Astrocyte (in vitro differentiated cells and primary cell): ENCODE results near the gene OSBPL3.

Experiments used
- EZH2 ChIP-seq: IDR thresholded peaks from 2 replicates; pipeline ENCODE4 v1.6.1; 2012; ENCODE audit warnings: mild to moderate bottlenecking, low read length, inconsistent platforms; ENCODE audit not compliant: insufficient read depth
- TF ChIP-seq, protein P1 (sequence below): IDR thresholded peaks from 2 replicates; pipeline ENCODE4 v1.5.1; 2011; ENCODE audit warnings: low read depth, mild to moderate bottlenecking, inconsistent platforms, low read length, moderate library complexity; ENCODE audit not compliant: insufficient read depth

DNA sequence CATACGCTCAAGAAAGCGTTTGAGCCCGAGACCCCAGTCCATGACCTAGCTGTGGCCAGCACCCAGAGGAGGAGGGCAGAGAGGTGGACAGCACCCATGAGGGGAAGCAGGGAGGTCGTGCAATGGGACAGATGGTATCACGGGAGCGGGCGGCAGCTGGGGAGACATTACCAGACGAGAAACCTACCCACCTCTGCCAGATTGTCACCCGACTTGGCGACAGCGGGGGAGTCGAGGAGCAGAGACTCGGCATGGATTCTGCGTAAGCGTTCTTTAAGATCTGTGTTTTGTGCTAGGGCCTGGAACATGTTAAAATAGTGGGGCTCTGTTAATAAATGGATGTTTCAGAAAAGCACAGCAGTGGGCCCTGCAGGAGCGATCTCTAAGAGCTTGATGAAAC is 131.1 kb downstream of the OSBPL3 start:
- TF ChIP-seq, protein P1, sequence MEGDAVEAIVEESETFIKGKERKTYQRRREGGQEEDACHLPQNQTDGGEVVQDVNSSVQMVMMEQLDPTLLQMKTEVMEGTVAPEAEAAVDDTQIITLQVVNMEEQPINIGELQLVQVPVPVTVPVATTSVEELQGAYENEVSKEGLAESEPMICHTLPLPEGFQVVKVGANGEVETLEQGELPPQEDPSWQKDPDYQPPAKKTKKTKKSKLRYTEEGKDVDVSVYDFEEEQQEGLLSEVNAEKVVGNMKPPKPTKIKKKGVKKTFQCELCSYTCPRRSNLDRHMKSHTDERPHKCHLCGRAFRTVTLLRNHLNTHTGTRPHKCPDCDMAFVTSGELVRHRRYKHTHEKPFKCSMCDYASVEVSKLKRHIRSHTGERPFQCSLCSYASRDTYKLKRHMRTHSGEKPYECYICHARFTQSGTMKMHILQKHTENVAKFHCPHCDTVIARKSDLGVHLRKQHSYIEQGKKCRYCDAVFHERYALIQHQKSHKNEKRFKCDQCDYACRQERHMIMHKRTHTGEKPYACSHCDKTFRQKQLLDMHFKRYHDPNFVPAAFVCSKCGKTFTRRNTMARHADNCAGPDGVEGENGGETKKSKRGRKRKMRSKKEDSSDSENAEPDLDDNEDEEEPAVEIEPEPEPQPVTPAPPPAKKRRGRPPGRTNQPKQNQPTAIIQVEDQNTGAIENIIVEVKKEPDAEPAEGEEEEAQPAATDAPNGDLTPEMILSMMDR = no peak
- TF ChIP-seq EZH2 = no peak
